Measurements from ENCODE around the gene EEF1AKMT3. TPM values are rescaled to one million over a fixed set of nuclear protein-coding genes. Genes with fewer than 3 reads are reported as not detected.

Gene EEF1AKMT3
- total and polyA plus RNA-seq, 5 donors from 2014 or later, result 1.8 to 7.6 (median 2.8) TPM

DNA sequence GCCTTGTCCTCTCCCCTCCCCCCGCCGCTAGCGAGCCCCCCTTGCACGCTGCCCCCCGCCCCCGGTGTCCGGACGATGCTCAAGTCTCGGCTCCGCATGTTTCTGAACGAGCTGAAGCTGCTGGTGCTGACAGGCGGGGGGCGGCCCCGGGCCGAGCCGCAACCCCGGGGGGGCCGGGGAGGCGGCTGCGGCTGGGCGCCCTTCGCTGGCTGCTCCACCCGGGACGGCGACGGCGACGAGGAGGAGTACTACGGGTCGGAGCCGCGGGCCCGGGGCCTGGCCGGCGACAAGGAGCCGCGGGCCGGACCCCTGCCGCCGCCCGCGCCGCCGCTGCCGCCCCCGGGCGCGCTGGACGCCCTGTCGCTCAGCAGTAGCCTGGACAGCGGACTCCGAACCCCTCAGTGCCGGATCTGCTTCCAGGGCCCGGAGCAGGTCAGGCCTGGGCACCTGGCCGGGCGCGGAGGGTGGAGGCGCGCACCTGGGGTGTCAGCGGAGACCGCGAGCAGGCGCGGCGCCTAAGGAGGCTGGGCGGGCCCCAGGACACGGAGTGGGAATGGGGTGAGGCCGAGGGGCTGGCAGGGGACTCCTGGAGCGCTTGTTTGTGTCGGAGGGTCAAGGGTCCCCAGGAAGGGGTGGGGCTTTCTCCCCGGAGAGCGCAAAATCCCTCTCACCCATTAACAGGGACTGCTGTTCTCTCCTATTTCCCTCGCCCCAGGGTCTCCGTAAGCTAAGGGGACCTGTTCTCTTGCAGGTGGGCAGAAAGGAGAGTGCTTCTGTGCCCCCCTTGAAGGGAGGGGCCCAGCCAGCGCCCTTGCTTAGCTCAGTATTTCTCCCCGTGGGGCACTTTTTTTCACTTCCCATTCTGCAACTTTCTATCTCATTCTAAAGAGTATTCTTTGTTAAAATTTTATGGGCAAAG is 16.7 kb upstream of the EEF1AKMT3 start:
- H3K4me3 Mint-ChIP-seq, result peak overlapping the region; percentile 86 to 97 (median 92)
- peaks cover 4% of the 10 kb centered on the region for H3K27me3 Mint-ChIP-seq
- no peaks in the 10 kb centered on the region for H3K9me3 Mint-ChIP-seq
- Histone ChIP-seq H3K4me3 (ENCODE audit: low read depth, low read length) (peak overlapping the region; percentile 73), H3K27me3 (ENCODE audit: control insufficient read depth, insufficient read depth, low read length) (no peaks in the 10 kb centered on the region), H3K9me3 (ENCODE audit: control insufficient read depth in 2 of 2, low read length in 2 of 2) (no peaks in the 10 kb centered on the region), H3K4me1 (ENCODE audit: control insufficient read depth, insufficient read depth, low read length, poor library complexity, severe bottlenecking) (peaks cover 49% of the 10 kb centered on the region), H3K27ac (ENCODE audit: insufficient read depth, low read length, poor library complexity, severe bottlenecking) (peak overlapping the region; percentile 92), H3K36me3 (ENCODE audit: control insufficient read depth, insufficient read depth, low read length) (peaks cover 21% of the 10 kb centered on the region)
- H3K36me3 Mint-ChIP-seq, result peaks cover 8% of the 10 kb centered on the region
- peak overlapping the region; percentile 88 to 95 (median 93) for H3K27ac Mint-ChIP-seq
- ATAC-seq (ENCODE audit: low read depth in 2 of 2), result no peak
- peak in 2 of 3 donors; percentile 37 to 38 for DNase-seq
- peaks cover 22 to 71% (median 51%) of the 10 kb centered on the region in 4 donors for H3K4me1 Mint-ChIP-seq

- Mint-ChIP-seq H3K36me3 (peaks cover 11% of the 10 kb centered on the region), H3K4me3 (peak overlapping the region; percentile 86 to 97 (median 92)), H3K27ac (peak overlapping the region; percentile 88 to 95 (median 93)), H3K4me1 (peaks cover 22 to 61% (median 46%) of the 10 kb centered on the region in 4 donors), H3K27me3 (peaks cover 4% of the 10 kb centered on the region), H3K9me3 (no peaks in the 10 kb centered on the region)
- Histone ChIP-seq H3K4me1 (ENCODE audit: control insufficient read depth, insufficient read depth, low read length, poor library complexity, severe bottlenecking) (peaks cover 41% of the 10 kb centered on the region), H3K27me3 (ENCODE audit: control insufficient read depth, insufficient read depth, low read length) (no peaks in the 10 kb centered on the region), H3K4me3 (ENCODE audit: low read depth, low read length) (peak overlapping the region; percentile 73), H3K36me3 (ENCODE audit: control insufficient read depth, insufficient read depth, low read length) (peaks cover 21% of the 10 kb centered on the region), H3K9me3 (ENCODE audit: control insufficient read depth in 2 of 2, low read length in 2 of 2) (no peaks in the 10 kb centered on the region), H3K27ac (ENCODE audit: insufficient read depth, low read length, poor library complexity, severe bottlenecking) (peak overlapping the region; percentile 92)
- ATAC-seq (ENCODE audit: low read depth in 2 of 2) (peak; percentile 11 to 22), DNase-seq (peak; percentile 57 to 76 (median 70))
These were observed 15.7 kb upstream of the EEF1AKMT3 start for GRCh38 chr12:57756406-57757341.

GRCh38 chr12:57757771-57758170 is 14.6 kb upstream of the EEF1AKMT3 start:
- Mint-ChIP-seq H3K4me1 (peaks cover 20 to 50% (median 40%) of the 10 kb centered on the region in 4 donors), H3K4me3 (peak overlapping the region in 2 of 4 donors; percentile 73 to 76)
- H3K9me3 ChIP-seq (ENCODE audit: control insufficient read depth in 2 of 2, low read length in 2 of 2), result no peaks in the 10 kb centered on the region

GRCh38 chr12:57758552-57759359 is 13.7 kb upstream of the EEF1AKMT3 start:
- DNase-seq (no peak), ATAC-seq (ENCODE audit: low read depth in 2 of 2) (no peak)
- Mint-ChIP-seq H3K4me1 (peaks cover 12 to 41% (median 33%) of the 10 kb centered on the region in 4 donors), H3K27me3 (peaks cover 9% of the 10 kb centered on the region), H3K4me3 (peak overlapping the region in 1 of 4 donors; percentile 76), H3K36me3 (peaks cover 11% of the 10 kb centered on the region), H3K9me3 (no peaks in the 10 kb centered on the region), H3K27ac (peak overlapping the region in 2 of 3 donors; percentile 30 to 80)
- Histone ChIP-seq H3K4me3 (ENCODE audit: low read depth, low read length) (no peak overlapping the region), H3K27me3 (ENCODE audit: control insufficient read depth, insufficient read depth, low read length) (peaks cover 7% of the 10 kb centered on the region), H3K27ac (ENCODE audit: insufficient read depth, low read length, poor library complexity, severe bottlenecking) (no peak overlapping the region), H3K9me3 (ENCODE audit: control insufficient read depth in 2 of 2, low read length in 2 of 2) (no peaks in the 10 kb centered on the region), H3K36me3 (ENCODE audit: control insufficient read depth, insufficient read depth, low read length) (peaks cover 21% of the 10 kb centered on the region), H3K4me1 (ENCODE audit: control insufficient read depth, insufficient read depth, low read length, poor library complexity, severe bottlenecking) (peaks cover 24% of the 10 kb centered on the region)

More at GRCh38 chr12:57757771-57758170, 14.6 kb upstream of the EEF1AKMT3 start:
- no peak for ATAC-seq (ENCODE audit: low read depth in 2 of 2)
- H3K27me3 ChIP-seq (ENCODE audit: control insufficient read depth, insufficient read depth, low read length), result no peaks in the 10 kb centered on the region
- H3K27ac ChIP-seq (ENCODE audit: insufficient read depth, low read length, poor library complexity, severe bottlenecking), result no peak overlapping the region
- no peak overlapping the region for H3K4me3 ChIP-seq (ENCODE audit: low read depth, low read length)
- H3K9me3 Mint-ChIP-seq, result no peaks in the 10 kb centered on the region
- H3K36me3 ChIP-seq (ENCODE audit: control insufficient read depth, insufficient read depth, low read length), result peaks cover 21% of the 10 kb centered on the region
- H3K36me3 Mint-ChIP-seq, result peaks cover 11% of the 10 kb centered on the region
- peaks cover 4% of the 10 kb centered on the region for H3K27me3 Mint-ChIP-seq
- no peak overlapping the region for H3K27ac Mint-ChIP-seq
- H3K4me1 ChIP-seq (ENCODE audit: control insufficient read depth, insufficient read depth, low read length, poor library complexity, severe bottlenecking), result peaks cover 33% of the 10 kb centered on the region
- no peak for DNase-seq

GRCh38 chr12:57759360-57759980 is 12.9 kb upstream of the EEF1AKMT3 start:
- ATAC-seq (ENCODE audit: low read depth in 2 of 2) (peak in 1 of 2 donors; percentile 22), DNase-seq (peak in 2 of 3 donors; percentile 50 to 72)
- peak overlapping the region in 2 of 3 donors; percentile 9 to 26 for H3K27ac Mint-ChIP-seq
- peaks cover 11% of the 10 kb centered on the region for H3K36me3 Mint-ChIP-seq
- no peak overlapping the region for H3K4me3 ChIP-seq (ENCODE audit: low read depth, low read length)
- H3K9me3 ChIP-seq (ENCODE audit: control insufficient read depth in 2 of 2, low read length in 2 of 2), result no peaks in the 10 kb centered on the region
- H3K4me1 Mint-ChIP-seq, result peaks cover 10 to 41% (median 31%) of the 10 kb centered on the region in 4 donors
- peaks cover 21% of the 10 kb centered on the region for H3K36me3 ChIP-seq (ENCODE audit: control insufficient read depth, insufficient read depth, low read length)
- peaks cover 10% of the 10 kb centered on the region for H3K27me3 ChIP-seq (ENCODE audit: control insufficient read depth, insufficient read depth, low read length)
- H3K27ac ChIP-seq (ENCODE audit: insufficient read depth, low read length, poor library complexity, severe bottlenecking), result no peak overlapping the region
- peaks cover 15% of the 10 kb centered on the region for H3K27me3 Mint-ChIP-seq
- H3K4me1 ChIP-seq (ENCODE audit: control insufficient read depth, insufficient read depth, low read length, poor library complexity, severe bottlenecking), result peaks cover 19% of the 10 kb centered on the region
- H3K4me3 Mint-ChIP-seq, result peak overlapping the region in 2 of 4 donors; percentile 52 to 73
- H3K9me3 Mint-ChIP-seq, result no peaks in the 10 kb centered on the region

GRCh38 chr12:57760347-57760982 is 11.9 kb upstream of the EEF1AKMT3 start:
- peak overlapping the region in 1 of 3 donors; percentile 54 for H3K27ac Mint-ChIP-seq
- no peak for DNase-seq
- H3K36me3 Mint-ChIP-seq, result peaks cover 11% of the 10 kb centered on the region
- H3K27me3 Mint-ChIP-seq, result peaks cover 20% of the 10 kb centered on the region
- Histone ChIP-seq H3K36me3 (ENCODE audit: control insufficient read depth, insufficient read depth, low read length) (peaks cover 21% of the 10 kb centered on the region), H3K27ac (ENCODE audit: insufficient read depth, low read length, poor library complexity, severe bottlenecking) (no peak overlapping the region), H3K4me3 (ENCODE audit: low read depth, low read length) (no peak overlapping the region), H3K9me3 (ENCODE audit: control insufficient read depth in 2 of 2, low read length in 2 of 2) (no peaks in the 10 kb centered on the region), H3K27me3 (ENCODE audit: control insufficient read depth, insufficient read depth, low read length) (peaks cover 10% of the 10 kb centered on the region), H3K4me1 (ENCODE audit: control insufficient read depth, insufficient read depth, low read length, poor library complexity, severe bottlenecking) (peaks cover 27% of the 10 kb centered on the region)
- H3K4me1 Mint-ChIP-seq, result peaks cover 10 to 48% (median 31%) of the 10 kb centered on the region in 4 donors
- H3K9me3 Mint-ChIP-seq, result no peaks in the 10 kb centered on the region
- peak overlapping the region in 1 of 4 donors; percentile 42 for H3K4me3 Mint-ChIP-seq
- ATAC-seq (ENCODE audit: low read depth in 2 of 2), result no peak
